Astrocyte (in vitro differentiated cells and primary cell): ENCODE measurements around the gene GSK3B.

ENCODE experiments used
- EZH2 ChIP-seq: IDR thresholded peaks from 2 replicates; pipeline ENCODE4 v1.6.1; 2012; ENCODE audit warnings: mild to moderate bottlenecking, low read length, inconsistent platforms; ENCODE audit not compliant: insufficient read depth
- TF ChIP-seq, protein P1 (sequence below): IDR thresholded peaks from 2 replicates; pipeline ENCODE4 v1.5.1; 2011; ENCODE audit warnings: low read depth, mild to moderate bottlenecking, inconsistent platforms, low read length, moderate library complexity; ENCODE audit not compliant: insufficient read depth

DNA sequence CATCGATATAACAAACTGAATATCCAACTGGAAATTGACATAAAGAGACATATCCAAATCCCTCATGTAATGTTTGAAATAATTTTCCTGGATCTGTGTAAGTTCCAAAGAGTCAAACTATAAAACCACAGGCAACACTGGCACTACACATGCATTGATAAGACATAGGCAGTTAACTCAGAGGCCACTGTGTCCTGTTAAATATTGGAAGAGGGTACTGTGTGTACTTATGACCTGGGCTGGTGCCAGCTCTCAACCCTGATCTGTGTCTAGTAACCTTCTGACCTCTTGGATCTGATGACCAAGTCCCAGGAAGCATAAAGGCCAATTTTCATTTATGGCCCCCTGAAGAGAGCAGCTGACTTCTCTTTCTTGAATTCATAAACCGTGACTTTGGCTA, 307.8 kb downstream of the GSK3B start:
- TF ChIP-seq, protein P1, sequence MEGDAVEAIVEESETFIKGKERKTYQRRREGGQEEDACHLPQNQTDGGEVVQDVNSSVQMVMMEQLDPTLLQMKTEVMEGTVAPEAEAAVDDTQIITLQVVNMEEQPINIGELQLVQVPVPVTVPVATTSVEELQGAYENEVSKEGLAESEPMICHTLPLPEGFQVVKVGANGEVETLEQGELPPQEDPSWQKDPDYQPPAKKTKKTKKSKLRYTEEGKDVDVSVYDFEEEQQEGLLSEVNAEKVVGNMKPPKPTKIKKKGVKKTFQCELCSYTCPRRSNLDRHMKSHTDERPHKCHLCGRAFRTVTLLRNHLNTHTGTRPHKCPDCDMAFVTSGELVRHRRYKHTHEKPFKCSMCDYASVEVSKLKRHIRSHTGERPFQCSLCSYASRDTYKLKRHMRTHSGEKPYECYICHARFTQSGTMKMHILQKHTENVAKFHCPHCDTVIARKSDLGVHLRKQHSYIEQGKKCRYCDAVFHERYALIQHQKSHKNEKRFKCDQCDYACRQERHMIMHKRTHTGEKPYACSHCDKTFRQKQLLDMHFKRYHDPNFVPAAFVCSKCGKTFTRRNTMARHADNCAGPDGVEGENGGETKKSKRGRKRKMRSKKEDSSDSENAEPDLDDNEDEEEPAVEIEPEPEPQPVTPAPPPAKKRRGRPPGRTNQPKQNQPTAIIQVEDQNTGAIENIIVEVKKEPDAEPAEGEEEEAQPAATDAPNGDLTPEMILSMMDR: no peak
- no peak for TF ChIP-seq EZH2
